GM19395 (cell line): ENCODE results near the gene LEMD3.

Experiments
- ATAC-seq: cut with Tn5 transposase; IDR thresholded peaks from one replicate; pipeline ENCODE4 v1.9.1; 2021; ENCODE audit warnings: mild to moderate bottlenecking, moderate library complexity; ENCODE audit not compliant: unreplicated experiment

LEMD3 gene

DNA sequence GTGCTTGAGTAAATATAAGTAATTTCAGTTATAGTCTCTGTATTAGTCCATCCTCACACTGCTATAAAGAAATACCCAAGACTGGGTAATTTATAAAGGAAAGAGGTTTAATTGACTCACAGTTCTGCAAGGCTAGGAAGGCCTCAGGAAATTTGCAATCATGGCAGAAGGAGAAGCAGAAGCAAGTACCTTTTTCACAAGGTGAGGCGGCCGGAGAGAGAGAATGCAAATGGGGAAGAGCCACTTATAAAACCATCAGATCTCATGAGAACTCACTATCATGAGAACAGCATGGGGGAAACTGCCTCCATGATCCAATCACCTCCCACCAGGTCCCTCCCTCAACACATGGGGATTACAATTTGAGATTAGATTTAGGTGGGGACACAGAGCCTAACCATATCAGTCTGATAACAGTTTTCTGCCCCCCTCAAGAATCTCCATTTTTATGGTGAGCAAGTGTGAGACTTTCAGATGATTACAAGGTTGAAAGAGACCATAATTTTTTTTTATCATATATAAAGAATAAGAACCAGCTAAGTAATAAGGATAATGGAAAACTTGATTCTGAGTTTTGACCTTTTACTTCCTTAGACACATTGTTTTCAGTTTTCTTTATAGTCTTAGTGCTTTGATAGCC, 35.6 kb downstream of the LEMD3 start:
- ATAC-seq: no peak

DNA sequence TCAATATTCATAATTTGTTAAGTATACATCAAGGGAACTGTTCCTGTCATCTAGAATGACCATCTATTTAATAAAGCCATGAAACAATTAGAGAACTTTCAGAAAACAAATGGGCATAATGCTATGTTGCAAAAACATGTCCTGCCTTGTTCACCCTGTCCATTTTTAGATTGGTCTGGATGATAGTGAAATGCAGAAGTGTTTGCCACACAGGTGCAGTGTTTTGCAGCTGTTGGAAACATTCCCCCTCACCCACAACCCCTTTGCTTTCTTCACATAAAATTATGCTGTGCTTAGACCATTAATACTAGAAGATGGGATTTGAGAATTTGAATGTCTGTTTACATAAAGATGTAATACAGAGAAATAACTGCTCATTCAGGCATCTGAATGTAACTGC, 36.5 kb downstream of the LEMD3 start:
- ATAC-seq: peak; percentile 46

DNA sequence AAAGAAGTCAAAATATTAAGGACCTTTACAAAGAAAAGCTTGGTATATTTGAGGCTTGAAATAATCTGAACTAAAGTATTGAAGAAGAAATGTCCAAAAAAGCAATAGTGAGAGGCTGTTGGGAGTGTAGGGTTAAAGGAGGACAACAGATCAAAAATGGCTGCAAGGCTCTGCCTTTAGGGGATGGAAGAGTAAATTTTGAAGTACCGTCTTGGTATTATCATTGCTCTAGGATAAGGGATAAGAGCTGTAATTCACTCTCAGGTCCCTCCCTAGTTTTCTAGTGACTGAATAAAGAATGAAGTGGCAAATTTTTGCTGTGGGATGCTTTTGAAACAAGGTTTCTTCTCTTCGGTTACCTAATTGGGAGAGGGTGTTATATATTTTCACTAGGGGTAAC, 38.7 kb downstream of the LEMD3 start:
- ATAC-seq: no peak

DNA sequence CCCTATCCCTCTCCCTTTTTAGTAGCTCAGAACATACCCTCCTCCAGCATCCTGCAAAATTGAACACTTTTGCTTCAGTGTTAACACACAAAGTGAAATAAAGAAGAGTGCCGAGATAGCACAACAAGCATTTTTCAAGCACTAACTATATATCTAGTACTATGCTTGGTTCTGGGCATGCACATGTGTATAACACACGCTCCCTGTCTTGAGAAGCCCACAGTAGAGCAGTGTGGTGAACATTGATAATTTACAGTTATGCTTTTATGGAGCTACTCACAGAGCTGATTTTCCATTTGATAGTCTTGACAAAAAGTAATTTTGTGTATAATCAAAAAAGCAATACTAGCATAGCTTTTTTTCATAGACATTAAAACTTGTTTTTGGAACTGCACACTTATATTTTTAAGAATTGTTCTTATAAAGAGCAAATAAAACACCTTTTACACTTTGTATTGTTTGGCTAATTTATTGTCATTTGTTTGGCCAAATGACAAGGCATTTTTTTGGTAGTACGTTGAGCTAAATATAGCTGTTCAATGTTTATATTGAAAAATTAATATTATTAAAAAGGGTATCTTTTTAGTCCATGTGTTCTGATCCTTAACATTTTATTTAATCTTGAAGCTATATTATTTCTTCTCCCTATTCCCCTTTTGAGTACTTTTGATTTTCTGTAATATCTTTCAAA, 39.7 kb downstream of the LEMD3 start:
- ATAC-seq: no peak

DNA sequence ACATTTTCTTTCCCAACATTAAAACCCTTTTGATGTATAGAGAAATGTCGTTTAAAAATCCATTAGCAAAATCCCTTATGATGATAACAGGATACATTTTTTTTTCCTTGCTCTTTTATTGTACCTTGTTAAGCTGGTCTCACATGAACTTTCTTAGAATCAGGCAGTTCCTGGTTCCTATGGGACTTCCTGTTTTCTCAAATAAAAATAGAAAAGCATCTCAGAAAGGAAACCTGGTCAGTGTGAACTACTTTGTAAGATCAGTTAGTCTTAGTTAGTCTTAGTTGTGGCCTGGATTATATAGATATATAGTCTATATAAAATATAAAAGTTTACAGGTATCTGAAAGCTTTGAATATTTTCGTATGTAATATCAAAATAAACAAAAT, 40.3 kb downstream of the LEMD3 start:
- peak; percentile 87 for ATAC-seq

DNA sequence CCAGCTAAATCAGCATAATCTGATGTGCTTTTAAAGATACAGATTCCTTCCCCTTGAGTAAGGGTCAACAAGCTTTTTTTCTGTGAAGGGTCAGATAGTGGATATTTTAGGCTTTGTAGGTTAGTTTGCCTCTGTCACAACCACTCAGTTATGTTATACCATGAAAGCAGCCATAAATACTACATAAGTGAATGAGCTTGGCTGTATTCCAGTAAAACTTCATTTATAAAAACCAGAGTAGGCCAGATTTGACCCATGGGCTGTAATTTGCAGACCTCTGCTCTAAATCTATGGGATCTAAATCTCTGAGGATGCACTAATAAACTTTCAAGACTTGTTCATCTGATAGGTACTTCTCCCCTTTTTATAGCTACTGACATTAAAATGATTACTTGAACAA, 47.7 kb downstream of the LEMD3 start:
- no peak for ATAC-seq

DNA sequence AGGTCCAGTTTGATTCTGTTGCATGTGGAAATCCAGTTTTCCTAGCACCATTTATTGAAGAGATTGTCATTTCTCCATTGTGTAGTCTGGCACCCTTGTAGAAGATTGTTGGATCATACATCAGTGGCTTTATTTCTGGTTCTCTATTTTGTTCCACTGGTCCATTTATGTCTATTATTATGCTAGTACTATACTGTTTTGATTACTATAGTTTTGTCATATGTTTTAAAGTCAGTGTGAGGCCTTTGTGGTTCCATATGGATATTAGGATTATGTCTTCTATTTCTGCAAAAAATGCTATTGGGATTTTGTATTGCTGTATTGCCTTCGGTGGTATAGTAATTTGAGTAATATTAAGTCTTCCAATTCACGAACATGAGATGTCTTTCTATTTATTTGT, 51.4 kb downstream of the LEMD3 start:
- ATAC-seq: no peak

DNA sequence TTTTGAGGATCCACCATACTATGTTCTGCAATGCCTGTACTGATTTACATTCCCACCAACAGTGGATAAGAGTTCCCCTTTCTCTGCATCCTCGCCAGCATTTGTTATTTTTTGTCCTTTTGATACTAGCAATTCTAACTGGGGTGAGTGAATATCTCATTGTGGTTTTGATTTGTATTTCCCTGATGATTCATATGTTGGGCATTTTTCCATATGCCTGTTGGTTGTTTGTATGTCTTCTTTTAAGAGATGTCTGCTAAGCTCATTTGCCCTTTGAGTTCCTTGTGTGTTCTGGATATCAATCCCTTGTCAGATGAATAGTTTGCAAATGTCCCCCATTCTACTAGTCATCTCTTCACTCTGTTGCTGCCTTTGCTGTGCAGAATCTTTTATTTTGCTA, 60.1 kb downstream of the LEMD3 start:
- ATAC-seq: no peak

DNA sequence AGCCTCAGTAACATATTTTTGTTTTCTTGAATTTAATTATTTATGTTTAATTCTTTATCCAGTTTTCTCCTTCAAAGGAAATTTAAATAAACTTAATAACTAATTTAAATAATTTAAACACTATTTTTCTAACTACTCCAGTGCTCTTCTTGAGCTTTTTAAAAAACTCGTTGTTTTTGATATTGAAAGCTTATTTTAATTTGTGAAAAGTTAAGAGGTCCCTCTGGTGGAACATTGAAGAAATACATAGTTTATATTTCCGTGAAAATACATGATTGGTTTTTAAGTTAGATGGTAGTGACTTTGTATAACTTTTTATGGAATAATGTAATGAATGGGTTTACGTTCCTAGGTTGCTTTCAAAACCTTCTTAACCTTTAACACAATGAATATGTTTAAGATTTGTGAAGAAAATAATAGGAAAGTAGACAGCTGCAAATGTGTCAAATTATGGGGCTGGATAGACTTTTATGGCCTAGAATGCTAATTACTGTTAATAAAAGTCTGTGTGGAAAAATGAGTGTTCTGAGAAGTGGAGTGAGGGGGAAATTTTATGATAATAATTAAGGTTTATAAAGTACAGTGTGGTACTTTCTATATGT, 63.2 kb downstream of the LEMD3 start:
- ATAC-seq: no peak

DNA sequence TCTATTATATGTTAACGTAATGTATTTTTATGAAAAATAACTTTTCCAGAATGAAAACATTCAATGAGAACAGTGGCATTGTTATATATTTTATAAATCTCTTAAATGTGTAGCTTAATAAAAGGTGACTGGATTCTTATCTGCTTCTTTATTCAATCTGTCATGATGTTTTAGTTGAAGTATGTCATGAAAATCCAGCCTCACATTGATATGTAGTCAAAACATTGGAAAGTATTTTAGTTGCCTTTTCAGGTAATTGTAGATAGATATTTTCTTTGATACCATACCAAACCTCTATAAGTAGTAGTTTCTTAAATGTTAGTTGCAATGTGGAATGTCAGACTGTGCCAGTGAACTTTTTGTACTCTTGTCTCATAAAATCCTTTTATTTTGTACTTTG, 67.8 kb downstream of the LEMD3 start:
- ATAC-seq: no peak

DNA sequence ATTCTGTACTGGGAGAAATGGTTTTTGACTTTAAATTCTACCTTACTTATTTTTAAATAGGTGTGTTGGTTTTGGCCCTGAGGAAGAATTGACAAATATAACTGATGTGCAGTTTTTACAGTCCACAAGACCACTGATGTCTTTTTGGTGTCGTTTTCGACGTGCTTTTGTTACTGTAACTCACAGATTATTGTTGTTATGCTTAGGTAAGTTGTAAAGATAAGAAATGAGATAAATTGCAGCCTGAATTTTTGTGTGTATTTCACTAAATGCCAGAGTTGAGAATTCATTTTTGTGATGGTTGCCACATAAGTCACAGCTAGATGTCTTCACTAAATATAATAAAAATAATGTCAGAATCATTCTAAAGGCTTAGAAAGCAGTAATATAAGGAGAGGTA, 69.2 kb downstream of the LEMD3 start:
- ATAC-seq: no peak

DNA sequence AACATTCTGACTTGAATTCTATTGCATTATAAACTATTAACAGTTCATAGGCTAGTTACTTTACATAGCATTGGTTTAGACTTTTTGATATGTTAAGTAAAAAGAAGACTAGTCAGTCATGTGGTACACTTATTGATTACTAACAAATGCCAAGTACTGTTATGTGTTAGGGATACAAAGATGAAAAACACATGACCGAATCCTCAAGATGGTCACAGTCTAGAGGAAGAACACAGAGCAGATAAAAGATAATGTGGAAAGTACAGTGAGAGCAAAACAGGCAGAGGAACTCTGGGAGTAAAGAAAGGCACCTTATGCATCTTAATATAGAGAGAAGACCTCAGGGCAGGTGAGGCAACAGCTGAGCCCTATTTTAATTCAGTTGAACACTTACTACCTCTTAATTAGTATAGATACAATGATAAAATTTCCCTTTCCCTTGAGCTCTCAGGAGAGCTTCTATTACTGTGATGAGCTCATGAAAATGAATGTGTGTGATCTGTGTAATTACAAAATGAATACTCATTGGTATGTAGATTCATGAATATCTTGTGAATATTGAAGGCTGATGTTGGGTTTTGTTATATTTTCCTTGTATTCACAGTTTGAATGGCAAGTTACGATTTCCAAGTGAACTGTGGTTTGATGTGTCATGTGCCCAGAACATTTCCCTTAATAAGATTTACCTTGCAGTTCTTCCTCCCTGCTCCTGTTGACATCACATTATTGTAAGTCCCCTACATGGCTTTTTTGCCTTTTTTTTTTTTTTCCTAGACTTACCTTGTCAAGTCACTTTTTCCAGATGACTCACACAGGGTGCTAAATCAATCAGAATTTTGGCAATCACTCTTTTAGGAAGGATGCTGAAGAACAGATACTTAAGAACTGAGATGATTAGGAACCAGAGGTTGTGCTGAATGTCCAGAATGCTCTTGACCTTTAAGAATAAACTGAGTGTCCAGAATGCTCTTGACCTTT, 79.6 kb downstream of the LEMD3 start:
- no peak for ATAC-seq

DNA sequence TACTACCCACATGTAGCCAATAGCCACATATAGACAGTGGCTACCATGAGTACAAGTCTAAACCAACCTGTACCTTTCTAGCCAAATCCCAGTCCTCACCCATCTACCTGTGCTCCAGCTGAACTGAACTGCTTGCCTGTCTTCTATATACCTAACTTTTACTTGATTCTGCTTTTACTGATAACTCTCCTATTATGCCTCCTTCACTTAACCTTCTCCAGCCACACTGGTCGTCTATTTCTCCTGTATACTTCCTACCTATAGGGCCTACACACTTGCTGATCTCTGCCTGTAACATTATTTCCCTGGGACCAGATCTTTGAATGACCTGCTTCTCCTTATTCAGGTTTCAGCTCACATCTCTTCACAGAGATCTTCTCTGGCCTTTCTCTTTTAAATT, 83.1 kb downstream of the LEMD3 start:
- ATAC-seq: no peak

DNA sequence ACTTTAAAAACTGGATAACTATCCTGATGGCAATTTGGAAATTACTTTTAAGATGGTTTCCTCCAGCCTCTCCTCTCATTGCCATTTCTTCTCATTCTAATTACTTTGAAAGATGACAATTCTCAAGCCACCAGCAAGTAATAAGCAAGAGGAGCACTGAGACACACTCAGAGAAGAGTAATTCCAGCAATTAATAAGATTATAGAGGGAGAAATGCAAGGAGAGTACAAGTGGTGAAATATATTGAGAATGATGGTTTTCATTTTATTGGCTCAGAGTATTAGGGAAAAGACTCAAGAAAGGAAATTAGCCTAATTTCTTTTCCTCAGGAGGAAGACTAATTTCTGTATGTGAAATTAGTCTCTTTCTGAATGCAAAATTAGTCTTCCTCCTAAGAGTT, 88.6 kb downstream of the LEMD3 start:
- no peak for ATAC-seq

DNA sequence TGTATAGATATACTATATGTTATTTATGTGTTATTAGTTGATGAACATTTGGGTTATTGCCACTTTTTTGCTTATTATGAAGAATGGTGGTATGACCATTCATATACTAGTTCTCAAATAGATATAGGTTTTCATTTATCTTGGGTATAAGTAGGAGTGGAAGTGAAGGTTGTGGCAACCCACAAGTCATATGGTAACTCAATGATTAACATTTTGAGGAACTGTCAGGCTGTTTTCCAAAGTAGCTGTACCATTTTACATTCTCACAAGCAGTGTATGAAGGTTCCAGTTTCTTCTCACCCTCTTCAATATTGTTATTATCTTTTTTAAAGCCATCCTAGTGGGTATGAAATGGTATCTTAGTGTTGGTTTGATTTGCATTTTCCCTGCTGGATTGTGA, 90.1 kb downstream of the LEMD3 start:
- ATAC-seq: no peak

DNA sequence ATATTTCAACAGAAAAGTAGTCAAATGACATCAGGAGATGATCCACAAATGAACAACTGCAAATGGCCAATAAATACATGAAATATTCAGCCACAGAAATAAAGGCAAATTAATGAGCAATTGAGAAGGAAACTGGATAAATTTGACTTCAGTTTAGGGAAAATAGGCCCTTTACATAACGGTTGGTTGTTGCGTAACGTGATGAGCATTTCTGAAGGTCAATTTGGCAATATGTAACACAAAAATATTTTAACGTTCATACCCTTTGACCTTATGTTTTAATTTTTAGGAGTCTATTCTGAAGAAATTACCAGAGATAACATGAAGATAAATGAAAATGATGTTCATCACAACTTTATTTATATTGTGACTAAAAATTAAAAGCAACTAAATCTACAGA, 94.4 kb downstream of the LEMD3 start:
- no peak for ATAC-seq

DNA sequence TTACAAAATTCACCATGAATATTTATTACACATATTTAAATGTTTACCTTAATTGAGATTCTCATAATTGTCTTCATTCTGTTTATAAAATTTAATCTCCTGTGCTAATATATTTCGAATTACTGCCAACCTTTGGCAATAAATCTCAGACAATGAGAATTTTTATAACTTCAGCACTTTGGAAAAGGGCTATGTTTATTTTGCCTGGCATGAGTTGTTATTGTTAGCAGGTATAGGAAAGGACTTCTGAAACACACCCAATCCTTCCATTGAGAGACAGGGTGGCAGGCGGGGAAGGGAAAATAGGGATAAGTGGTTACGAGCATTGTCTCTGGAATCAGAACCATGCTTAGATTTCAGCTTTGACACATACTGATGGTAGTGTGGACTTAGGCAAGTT, 97.0 kb downstream of the LEMD3 start:
- ATAC-seq: no peak

DNA sequence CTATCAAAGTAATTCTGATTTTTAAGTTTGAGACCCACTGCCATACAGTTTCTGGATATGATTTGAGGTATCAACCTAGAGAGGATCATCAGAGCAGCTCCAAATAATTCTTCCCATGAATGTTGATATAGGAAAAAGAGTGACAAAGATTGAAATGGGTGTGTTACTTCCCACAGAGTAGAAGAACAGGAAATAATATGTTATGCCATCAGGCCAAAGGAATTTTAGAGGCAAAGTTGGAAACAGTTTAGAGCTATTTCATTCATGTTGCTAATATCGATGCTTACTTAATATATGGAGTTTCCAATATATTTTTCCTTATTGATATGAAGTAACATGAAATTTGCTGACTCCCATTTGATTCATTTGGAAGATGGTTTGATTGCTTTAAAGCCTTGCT, 100.2 kb downstream of the LEMD3 start:
- ATAC-seq: no peak

DNA sequence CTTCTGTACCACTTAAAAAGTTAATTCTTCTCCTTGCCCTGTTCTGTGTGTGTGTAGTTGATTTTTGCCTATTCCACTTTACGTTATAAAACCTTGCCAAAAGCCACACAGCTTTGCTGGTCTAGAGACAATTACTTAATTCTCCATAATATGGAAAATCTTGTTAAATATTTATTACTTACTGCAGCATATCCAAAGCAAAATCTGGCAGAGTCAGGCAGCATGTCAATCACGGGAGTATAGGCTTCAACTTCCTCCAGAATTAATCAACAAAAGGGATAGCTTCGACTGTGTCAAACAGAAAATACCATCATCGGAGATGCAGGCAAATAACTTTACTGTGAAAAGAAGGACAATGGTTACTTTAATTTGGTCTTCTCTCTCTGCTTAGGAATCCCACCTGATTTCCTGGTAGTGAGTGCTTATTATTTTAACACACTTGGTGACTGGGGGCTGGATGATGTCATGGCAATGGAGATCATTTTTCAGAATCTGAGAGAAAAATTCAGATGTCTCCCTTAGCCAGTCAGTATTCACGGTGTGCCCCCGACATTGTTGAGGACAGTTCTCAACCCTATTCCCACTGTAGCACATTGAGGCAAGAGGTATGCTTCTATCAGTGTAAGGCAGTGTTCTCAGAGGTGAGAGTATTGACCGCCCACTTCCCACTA, 105.4 kb downstream of the LEMD3 start:
- ATAC-seq: no peak

DNA sequence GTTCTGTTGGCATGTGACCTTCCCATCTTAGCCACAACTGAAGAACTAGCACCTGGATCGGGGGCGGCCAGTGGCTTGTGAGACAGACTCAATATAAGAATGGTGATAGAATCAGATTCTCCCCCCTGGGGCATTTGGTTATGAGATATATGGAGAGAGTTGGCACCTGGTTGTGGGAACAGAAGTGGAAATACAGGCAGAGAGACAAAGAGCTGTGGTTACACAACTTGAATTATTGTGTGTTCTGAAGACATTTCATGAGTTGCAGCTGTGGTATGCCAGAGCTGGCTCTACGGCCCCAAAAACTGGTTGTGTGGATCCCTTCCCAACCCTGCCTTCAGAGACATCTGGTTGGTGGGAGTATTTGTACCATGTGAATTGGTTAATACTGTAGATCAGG, 106.2 kb downstream of the LEMD3 start:
- ATAC-seq: no peak
